Epithelial cell of esophagus (primary cell): ENCODE measurements around the gene RAB31.
"Not testable (repeated sequence)": the region's sequence is repeated elsewhere in the genome, so short reads cannot be mapped to it uniquely, and the experiment has no call there.

Experiments used
- DNase-seq: peaks from one replicate; pipeline ENCODE4 v3.0.0; 2010; ENCODE audit warnings: low read depth
- H3K4me3 ChIP-seq: 2 replicates; pipeline ENCODE4 v1.5.1; 2011; ENCODE audit warnings: mild to moderate bottlenecking, low read length, control low read depth
- TF ChIP-seq, protein P1 (sequence below): IDR thresholded peaks from 2 replicates; pipeline ENCODE4 v1.5.1; 2011; ENCODE audit warnings: low read depth, mild to moderate bottlenecking, low read length, control low read depth, inconsistent platforms; ENCODE audit not compliant: insufficient read depth; ENCODE audit errors: missing control alignments

RAB31 gene

DNA sequence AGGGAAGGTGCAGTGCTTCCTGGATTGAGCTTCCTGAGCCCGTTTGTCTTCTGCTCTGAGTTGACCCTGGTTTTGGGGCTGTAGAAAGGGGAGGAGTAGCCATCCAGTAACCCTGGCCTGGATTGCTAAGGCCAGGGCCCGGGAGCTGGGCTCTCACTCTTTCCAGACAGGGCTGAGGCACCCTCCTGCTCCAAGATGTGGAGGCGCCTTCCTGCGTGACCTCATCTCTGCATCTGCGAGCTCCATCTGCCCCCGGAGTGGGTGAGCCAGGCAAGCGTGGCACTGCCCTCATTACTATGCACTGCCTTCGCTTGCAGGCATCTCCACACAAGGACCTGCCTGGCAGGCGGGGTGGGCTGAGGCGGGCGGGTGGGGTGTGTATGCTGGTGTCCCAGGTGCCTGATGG, 58.0 kb downstream of the RAB31 start:
- no peak for DNase-seq
- no peak overlapping the region for H3K4me3 ChIP-seq
- TF ChIP-seq, protein P1, sequence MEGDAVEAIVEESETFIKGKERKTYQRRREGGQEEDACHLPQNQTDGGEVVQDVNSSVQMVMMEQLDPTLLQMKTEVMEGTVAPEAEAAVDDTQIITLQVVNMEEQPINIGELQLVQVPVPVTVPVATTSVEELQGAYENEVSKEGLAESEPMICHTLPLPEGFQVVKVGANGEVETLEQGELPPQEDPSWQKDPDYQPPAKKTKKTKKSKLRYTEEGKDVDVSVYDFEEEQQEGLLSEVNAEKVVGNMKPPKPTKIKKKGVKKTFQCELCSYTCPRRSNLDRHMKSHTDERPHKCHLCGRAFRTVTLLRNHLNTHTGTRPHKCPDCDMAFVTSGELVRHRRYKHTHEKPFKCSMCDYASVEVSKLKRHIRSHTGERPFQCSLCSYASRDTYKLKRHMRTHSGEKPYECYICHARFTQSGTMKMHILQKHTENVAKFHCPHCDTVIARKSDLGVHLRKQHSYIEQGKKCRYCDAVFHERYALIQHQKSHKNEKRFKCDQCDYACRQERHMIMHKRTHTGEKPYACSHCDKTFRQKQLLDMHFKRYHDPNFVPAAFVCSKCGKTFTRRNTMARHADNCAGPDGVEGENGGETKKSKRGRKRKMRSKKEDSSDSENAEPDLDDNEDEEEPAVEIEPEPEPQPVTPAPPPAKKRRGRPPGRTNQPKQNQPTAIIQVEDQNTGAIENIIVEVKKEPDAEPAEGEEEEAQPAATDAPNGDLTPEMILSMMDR: no peak

DNA sequence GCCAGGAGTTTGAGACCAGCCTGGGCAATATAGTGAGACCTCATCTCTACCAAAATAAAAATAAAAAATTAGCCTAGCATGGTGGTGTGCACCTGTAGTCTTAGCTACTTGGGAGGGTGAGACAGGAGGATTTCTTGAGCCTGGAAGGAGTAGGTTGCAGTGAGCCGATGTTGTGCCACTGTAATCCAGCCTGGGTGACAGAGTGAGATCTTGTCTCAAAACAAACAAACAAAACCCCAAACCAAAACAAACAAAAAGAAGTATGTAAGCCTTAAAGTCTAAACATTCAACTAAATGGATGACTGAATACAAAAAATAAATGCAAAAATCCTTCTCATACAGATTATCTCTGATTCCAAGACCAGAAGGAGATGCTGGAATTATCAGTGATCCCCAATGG, 58.6 kb downstream of the RAB31 start:
- H3K4me3 ChIP-seq: no peak overlapping the region
- TF ChIP-seq, protein P1: no peak
- DNase-seq: no peak

DNA sequence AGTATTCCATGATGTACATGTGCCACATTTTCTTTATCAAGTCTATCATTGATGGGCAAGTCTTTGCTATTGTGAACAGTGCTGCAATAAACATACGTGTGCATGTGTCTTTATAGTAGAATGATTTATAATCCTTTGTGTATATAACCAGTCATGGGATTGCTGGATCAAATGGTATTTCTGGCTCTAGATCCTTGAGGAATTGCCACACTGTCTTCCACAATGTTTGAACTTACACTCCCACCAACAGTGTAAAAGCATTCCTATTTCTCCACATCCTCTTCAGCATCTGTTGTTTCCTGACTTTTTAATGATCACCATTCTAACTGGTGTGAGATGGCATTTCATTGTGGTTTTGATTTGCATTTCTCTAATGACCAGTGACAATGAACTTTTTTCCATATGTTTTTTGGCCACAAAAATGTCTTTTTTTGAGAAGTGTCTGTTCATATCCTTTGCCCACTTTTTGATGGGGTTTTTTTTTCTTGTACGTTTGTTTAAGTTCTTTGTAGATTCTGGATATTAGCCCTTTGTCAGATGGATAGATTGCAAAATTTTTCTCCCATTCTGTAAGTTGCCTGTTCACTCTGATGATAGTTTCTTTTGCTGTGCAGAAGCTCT, 60.1 kb downstream of the RAB31 start:
- not testable (repeated sequence) for H3K4me3 ChIP-seq, DNase-seq

DNA sequence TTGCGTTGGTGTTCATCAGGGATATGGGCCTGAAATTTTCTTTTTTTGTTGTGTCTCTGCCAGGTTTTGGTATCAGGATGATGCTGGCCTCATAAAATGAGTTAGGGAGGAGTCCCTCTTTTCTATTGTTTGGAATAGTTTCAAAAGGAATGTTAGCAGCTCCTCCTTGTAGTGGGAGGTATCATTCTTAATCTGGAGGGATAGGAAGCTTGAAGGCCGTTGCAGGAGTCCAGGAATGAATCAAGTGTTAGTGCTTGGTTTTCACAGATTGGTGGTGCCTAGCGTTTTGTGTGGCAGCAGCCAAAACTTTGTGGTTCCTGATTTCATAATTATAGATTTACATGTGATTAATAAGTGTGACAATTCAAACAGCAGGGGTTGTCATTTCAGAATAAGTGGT, 62.0 kb downstream of the RAB31 start:
- H3K4me3 ChIP-seq, DNase-seq: not testable (repeated sequence)

DNA sequence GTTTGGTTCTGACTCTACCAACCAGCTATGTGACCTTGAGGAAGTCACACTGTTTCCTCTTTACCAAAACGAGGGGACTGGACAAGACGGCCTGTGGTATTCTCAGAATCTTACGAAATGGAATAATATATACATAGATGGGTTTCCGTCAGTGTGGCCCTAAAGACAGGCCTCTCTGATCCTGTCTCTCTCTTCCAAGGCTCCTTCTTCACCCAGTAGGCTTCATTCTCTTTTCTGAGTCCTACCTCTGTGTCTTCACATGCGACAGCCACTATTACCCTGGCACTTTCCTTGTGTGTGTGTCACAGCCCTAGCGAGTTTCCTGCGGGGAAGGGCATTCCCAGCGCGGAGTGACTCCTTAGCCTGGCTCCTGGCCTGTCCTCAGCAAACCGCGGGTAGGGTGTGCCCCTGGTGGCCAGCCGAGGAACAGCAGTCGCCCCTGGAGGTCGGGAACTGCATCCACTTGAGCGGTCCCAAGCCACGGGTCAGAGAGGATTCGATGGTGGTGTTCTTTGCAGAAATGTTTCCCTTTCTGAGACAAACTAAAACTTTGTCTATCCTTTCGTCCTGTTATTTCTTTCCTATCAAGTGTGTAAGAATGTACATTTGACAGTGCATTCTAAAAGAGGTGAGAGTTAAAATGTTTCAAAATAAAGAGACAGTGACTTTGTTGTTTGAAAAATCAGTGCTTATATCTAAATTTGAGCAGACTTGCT, 63.3 kb downstream of the RAB31 start:
- DNase-seq: peak; percentile 72
- no peak overlapping the region for H3K4me3 ChIP-seq

DNA sequence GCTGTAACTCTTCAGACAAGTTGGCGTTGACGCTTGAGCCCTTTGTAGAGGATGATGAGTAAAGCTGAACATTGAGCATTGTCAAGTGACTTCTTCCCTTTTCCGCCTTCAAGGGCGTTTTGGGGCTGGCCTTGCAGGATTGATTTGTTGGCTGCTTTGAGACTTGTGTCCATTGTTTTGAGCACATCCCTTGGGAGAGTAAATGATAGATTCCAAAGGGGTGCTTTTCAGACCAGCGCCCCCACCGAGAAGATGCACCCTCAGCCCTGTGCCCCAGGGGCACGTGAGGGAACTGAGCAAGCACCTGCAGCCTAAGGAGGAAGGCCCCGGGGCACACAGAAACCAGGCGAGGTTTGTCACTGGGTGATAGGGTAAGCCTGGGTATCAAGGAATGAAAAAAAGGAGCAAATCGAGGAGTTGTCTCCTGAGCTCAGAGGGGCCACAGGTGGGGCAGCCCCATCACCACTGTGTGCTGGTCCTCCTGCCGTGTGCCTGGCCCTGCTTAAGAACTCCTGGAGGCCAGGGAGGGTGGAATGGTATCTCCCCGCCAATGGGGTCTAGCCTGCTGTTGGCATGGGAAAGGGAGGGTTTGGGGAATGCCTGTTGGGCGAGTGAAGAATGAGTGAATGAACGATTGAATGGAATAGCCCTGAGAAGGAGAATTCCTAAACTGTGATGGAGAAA, 64.0 kb downstream of the RAB31 start:
- no peak overlapping the region for H3K4me3 ChIP-seq
- TF ChIP-seq, protein P1: no peak
- DNase-seq: no peak

More for the DNA sequence above, 63.3 kb downstream of the RAB31 start:
- TF ChIP-seq, protein P1: peak; percentile 93

DNA sequence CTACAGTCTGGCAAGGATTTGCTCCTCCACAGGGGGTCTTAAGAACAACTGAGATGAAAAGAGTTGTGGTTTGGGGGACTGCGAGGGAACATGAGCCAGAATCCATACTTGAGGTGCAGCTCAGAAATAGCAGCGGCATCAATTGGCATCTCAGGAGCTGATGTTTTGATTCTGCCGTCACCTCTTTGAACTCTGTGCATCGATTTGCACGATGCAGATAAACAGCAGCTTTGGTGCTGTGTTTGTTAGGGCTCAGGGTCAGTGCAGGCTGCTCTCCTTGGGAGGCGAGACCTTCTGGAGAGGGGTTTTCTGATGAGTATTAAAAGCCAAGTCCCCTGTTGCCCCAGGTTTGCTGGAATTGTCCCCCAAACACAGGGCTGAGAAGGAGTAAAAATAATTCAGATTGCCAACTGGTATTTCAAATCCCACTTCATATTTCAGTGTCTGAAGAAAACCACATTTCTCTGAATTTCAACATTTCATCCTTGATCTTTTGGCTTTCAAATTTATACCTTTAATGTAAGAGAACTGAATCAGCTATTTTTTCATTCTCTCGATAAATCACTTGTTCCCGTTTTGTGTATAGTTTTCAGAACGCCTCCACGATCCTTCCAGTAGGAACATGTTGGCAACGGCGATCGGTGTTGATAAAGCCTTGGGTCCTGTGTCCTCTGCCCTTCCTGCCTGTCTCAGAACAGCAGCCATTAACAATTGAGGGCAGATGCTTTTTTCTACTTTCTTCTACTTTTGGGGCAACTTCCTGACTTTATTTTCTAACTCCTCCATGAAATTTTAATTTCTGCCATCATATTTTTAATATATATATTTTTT, 65.0 kb downstream of the RAB31 start:
- no peak overlapping the region for H3K4me3 ChIP-seq
- no peak for DNase-seq
- TF ChIP-seq, protein P1: no peak
